IgD-negative memory B cell (primary cell): ENCODE measurements around the gene NALCN. TPM values are rescaled to one million over a fixed set of nuclear protein-coding genes. Genes with fewer than 3 reads are reported as not detected.
A peak's percentile ranks its signal among the peaks of the same experiment; 100 is the strongest.
"Not testable (repeated sequence)": the region's sequence is repeated elsewhere in the genome, so short reads cannot be mapped to it uniquely, and the experiment has no call there.

Experiments used
- H3K27ac Mint-ChIP-seq, 3 donors: one replicate each; pipeline ENCODE4 v1.8.0; 2020 to 2022; ENCODE audit warnings: mild to moderate bottlenecking in 3 of 3, mixed read lengths in 3 of 3, moderate library complexity in 1 of 3
- H3K27me3 Mint-ChIP-seq: one replicate; pipeline ENCODE4 v1.8.0; 2021; ENCODE audit warnings: mixed read lengths
- H3K36me3 Mint-ChIP-seq: one replicate; pipeline ENCODE4 v1.8.0; 2020; ENCODE audit warnings: mild to moderate bottlenecking, mixed read lengths
- H3K4me1 Mint-ChIP-seq, 3 donors: one replicate each; pipeline ENCODE4 v1.8.0; 2020 to 2022; ENCODE audit warnings: mixed read lengths in 3 of 3, mild to moderate bottlenecking in 1 of 3
- H3K4me3 Mint-ChIP-seq, 4 donors: one replicate each; pipeline ENCODE4 v1.8.0; 2020 to 2022; ENCODE audit warnings: mild to moderate bottlenecking in 4 of 4, mixed read lengths in 4 of 4, moderate library complexity in 3 of 4
- H3K9me3 Mint-ChIP-seq, 3 donors: one replicate each; pipeline ENCODE4 v1.8.0; 2020 to 2021; ENCODE audit warnings: mixed read lengths in 3 of 3, mild to moderate bottlenecking in 1 of 3
- polyA plus RNA-seq: library from polyadenylated mRNA; unstranded; fragments of 300-500 nt; fragmentation: Illumina TruSeq; gene quantifications from one replicate; pipeline ENCODE4 v1.2.3, GENCODE V29; 2021

NALCN gene
- polyA plus RNA-seq, 1 donor from 2014 or later, result not detected

- Mint-ChIP-seq H3K4me3 (no peak overlapping the region), H3K9me3 (peaks cover 0 to 4% (median 0%) of the 10 kb centered on the region in 3 donors), H3K36me3 (no peaks in the 10 kb centered on the region), H3K27me3 (no peaks in the 10 kb centered on the region), H3K27ac (no peak overlapping the region), H3K4me1 (no peaks in the 10 kb centered on the region)
These were observed 83.7 kb downstream of the NALCN start for GRCh38 chr13:101332583-101332982.

DNA sequence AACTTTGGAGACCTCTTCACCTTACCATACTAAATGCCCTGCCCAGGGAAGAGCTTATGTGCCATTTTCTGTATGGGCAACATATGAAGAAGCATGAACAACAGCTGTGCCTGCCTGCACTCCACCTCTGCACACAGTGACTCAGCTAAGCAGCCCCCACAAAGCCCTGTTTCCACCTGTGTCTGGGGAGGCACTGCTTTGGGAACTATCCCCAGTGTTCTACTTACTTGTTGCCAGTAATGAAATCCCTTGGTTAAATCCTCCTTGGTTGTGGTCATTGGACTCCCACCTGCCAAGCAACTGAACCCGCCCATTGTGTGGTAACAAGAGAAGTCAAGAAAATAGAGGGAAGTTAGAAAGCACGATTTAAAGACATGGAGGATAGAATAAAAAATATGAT lies 84.6 kb downstream of the NALCN start:
- no peaks in the 10 kb centered on the region for H3K4me1 Mint-ChIP-seq
- no peaks in the 10 kb centered on the region for H3K36me3 Mint-ChIP-seq
- no peaks in the 10 kb centered on the region for H3K27me3 Mint-ChIP-seq
- H3K4me3 Mint-ChIP-seq, result no peak overlapping the region
- no peak overlapping the region for H3K27ac Mint-ChIP-seq
- H3K9me3 Mint-ChIP-seq, result peaks cover 0 to 4% (median 0%) of the 10 kb centered on the region in 3 donors

- Mint-ChIP-seq H3K27ac (no peak overlapping the region), H3K9me3 (peaks cover 0 to 4% (median 0%) of the 10 kb centered on the region in 3 donors), H3K4me3 (no peak overlapping the region), H3K36me3 (no peaks in the 10 kb centered on the region), H3K4me1 (no peaks in the 10 kb centered on the region), H3K27me3 (no peaks in the 10 kb centered on the region)
These were observed 88.4 kb downstream of the NALCN start for GRCh38 chr13:101327871-101328270.

DNA sequence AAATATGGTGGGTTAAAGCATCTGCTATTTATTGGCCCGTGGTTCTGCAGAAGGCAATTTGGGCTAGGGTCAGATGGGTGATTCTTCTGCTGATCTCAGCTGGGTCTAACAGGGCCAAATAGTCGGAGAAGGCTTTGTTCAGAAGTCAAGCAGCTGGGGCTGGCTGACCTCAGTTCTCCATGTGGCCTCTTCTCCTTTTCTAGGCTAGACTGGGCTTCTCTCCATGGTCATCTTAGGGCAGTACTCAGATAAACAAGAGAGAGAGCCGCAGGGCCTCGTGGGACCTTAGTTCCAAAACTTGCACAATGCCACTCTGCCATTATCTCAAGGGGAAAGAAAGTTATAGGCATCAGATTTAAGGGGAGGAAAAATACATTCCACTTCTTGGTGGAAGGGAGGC lies 89.6 kb downstream of the NALCN start:
- Mint-ChIP-seq H3K27ac (no peak overlapping the region), H3K36me3 (no peaks in the 10 kb centered on the region), H3K9me3 (peaks cover 0 to 4% (median 0%) of the 10 kb centered on the region in 3 donors), H3K4me1 (no peaks in the 10 kb centered on the region), H3K4me3 (no peak overlapping the region), H3K27me3 (no peaks in the 10 kb centered on the region)

- Mint-ChIP-seq H3K4me3 (no peak overlapping the region), H3K4me1 (no peaks in the 10 kb centered on the region), H3K27me3 (no peaks in the 10 kb centered on the region), H3K27ac (no peak overlapping the region), H3K9me3 (no peaks in the 10 kb centered on the region), H3K36me3 (no peaks in the 10 kb centered on the region)
These were observed 90.9 kb downstream of the NALCN start for GRCh38 chr13:101325423-101325822.

DNA sequence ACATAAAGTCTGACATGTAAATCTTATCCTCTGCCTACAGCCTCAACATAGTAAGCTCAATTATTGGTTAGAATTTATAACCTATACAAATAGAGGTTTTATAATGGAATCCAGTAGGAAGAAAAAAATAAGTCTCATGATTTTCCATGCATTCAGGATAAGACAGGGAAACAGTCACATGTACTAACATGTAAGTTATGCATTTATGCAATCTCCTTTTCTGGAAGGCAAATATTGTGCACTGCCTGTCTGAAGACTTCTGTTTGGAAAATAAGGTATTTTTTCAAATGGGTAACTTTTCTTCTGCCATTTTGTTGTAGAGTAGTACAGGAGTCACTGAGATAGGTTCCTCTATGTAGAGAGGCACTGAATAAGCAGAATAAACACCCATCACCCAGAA lies 92.7 kb downstream of the NALCN start:
- no peaks in the 10 kb centered on the region for H3K4me1 Mint-ChIP-seq
- no peak overlapping the region for H3K27ac Mint-ChIP-seq
- no peaks in the 10 kb centered on the region for H3K36me3 Mint-ChIP-seq
- no peaks in the 10 kb centered on the region for H3K27me3 Mint-ChIP-seq
- no peak overlapping the region for H3K4me3 Mint-ChIP-seq
- H3K9me3 Mint-ChIP-seq, result peaks cover 0 to 2% (median 0%) of the 10 kb centered on the region in 3 donors

DNA sequence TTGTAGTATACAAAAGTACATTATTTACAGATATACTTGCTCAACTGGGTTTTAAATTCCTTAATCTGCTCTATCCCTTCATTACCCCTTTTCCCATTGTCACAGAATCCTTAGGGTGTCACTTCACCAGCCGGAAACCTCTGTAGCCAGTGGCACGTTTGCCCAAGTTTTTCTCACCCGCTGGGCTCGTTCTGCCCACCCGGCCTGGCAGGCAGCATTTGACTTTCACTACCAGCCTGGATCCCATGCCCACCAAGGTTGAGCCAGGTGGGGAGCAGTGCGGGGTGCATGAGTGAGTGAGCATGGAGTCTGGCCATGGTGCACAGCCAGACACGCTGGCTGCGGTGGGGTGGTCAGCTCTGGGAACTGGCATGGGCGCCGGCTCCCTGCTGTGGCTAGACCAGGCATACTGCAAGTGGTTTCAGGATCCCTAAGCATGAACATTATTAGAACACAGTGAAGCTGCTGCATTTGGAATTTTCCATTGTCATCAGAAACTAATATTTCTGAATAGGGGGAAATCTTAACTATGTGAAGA lies 98.3 kb downstream of the NALCN start:
- Mint-ChIP-seq H3K27me3 (no peaks in the 10 kb centered on the region), H3K36me3 (no peaks in the 10 kb centered on the region), H3K4me3 (no peak overlapping the region), H3K27ac (no peak overlapping the region), H3K9me3 (peaks cover 1 to 5% (median 4%) of the 10 kb centered on the region in 3 donors), H3K4me1 (no peaks in the 10 kb centered on the region)

- H3K27ac Mint-ChIP-seq, H3K27me3 Mint-ChIP-seq, H3K4me1 Mint-ChIP-seq, H3K9me3 Mint-ChIP-seq, H3K4me3 Mint-ChIP-seq, H3K36me3 Mint-ChIP-seq: not testable (repeated sequence)
These were observed 102.8 kb downstream of the NALCN start for GRCh38 chr13:101313479-101313878.

- H3K9me3 Mint-ChIP-seq, result peaks cover 0 to 3% (median 0%) of the 10 kb centered on the region in 3 donors
- no peaks in the 10 kb centered on the region for H3K4me1 Mint-ChIP-seq
- H3K36me3 Mint-ChIP-seq, result peaks cover 2% of the 10 kb centered on the region
- H3K27me3 Mint-ChIP-seq, result no peaks in the 10 kb centered on the region
- H3K27ac Mint-ChIP-seq, result no peak overlapping the region
- no peak overlapping the region for H3K4me3 Mint-ChIP-seq
These were observed 107.2 kb downstream of the NALCN start for GRCh38 chr13:101309014-101309619.

GRCh38 chr13:101308247-101309013 lies 107.9 kb downstream of the NALCN start:
- Mint-ChIP-seq H3K4me3 (no peak overlapping the region), H3K27ac (no peak overlapping the region), H3K27me3 (no peaks in the 10 kb centered on the region), H3K36me3 (peaks cover 2% of the 10 kb centered on the region), H3K4me1 (no peaks in the 10 kb centered on the region), H3K9me3 (peaks cover 0 to 3% (median 0%) of the 10 kb centered on the region in 3 donors)

- Mint-ChIP-seq H3K4me1 (no peaks in the 10 kb centered on the region), H3K9me3 (peaks cover 0 to 3% (median 0%) of the 10 kb centered on the region in 3 donors), H3K27me3 (no peaks in the 10 kb centered on the region), H3K36me3 (peaks cover 2% of the 10 kb centered on the region), H3K27ac (no peak overlapping the region), H3K4me3 (peak overlapping the region in 1 of 4 donors; percentile 33)
These were observed 109.1 kb downstream of the NALCN start for GRCh38 chr13:101307181-101307701.

DNA sequence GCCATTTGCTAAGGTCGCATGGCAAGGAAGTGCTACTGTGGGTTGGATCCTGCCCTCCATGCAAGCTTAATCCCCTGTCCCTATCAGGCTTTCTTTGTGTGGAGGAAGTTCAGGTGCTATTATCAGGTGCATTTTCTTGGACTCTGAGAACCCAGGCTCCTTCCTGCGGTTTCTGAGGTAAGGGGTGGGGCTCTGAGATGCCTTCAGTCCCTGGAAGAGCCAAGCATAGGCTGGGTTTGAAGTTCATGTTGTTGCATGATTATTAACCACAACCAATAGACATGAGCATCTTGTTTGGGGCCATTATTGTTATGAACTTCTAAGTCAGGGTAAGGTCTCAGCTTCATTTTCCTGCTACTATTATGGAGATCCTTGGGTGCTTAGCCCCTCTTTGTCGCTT lies 109.5 kb downstream of the NALCN start:
- Mint-ChIP-seq H3K4me3 (no peak overlapping the region), H3K4me1 (no peaks in the 10 kb centered on the region), H3K27me3 (no peaks in the 10 kb centered on the region), H3K27ac (no peak overlapping the region), H3K36me3 (peaks cover 2% of the 10 kb centered on the region), H3K9me3 (peaks cover 0 to 3% (median 0%) of the 10 kb centered on the region in 3 donors)

DNA sequence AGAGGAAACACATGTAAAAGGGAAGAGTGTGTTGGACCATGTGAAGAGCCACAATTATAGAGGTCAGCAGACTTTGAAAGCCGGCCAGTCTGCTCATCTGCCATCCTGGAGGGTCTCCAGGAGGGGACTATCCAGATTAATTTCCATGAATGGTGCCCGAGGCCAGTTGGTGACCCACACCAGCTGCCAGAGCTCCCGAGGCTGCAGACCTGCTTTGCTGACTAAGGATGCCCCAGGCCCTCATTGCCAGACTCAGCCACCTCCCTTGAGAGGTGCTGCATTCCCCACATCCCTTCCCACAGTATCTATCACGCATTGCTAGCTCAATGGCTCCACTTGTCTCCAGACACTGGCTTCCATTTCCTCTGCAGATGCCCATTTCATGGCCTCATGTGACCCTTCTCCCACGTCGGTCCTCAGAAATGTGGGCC lies 110.3 kb downstream of the NALCN start:
- Mint-ChIP-seq H3K27ac (no peak overlapping the region), H3K4me3 (no peak overlapping the region), H3K4me1 (no peaks in the 10 kb centered on the region), H3K27me3 (no peaks in the 10 kb centered on the region), H3K9me3 (peaks cover 0 to 3% (median 0%) of the 10 kb centered on the region in 3 donors), H3K36me3 (peaks cover 2% of the 10 kb centered on the region)

GRCh38 chr13:101303521-101303920 lies 112.8 kb downstream of the NALCN start:
- peaks cover 0 to 6% (median 0%) of the 10 kb centered on the region in 3 donors for H3K9me3 Mint-ChIP-seq
- H3K36me3 Mint-ChIP-seq, result no peaks in the 10 kb centered on the region
- H3K4me1 Mint-ChIP-seq, result no peaks in the 10 kb centered on the region
- H3K27ac Mint-ChIP-seq, result no peak overlapping the region
- H3K27me3 Mint-ChIP-seq, result no peaks in the 10 kb centered on the region
- no peak overlapping the region for H3K4me3 Mint-ChIP-seq

GRCh38 chr13:101301053-101301452 lies 115.3 kb downstream of the NALCN start:
- H3K36me3 Mint-ChIP-seq, result no peaks in the 10 kb centered on the region
- H3K9me3 Mint-ChIP-seq, result peaks cover 0 to 6% (median under 1%) of the 10 kb centered on the region in 3 donors
- H3K4me1 Mint-ChIP-seq, result no peaks in the 10 kb centered on the region
- no peak overlapping the region for H3K4me3 Mint-ChIP-seq
- no peak overlapping the region for H3K27ac Mint-ChIP-seq
- no peaks in the 10 kb centered on the region for H3K27me3 Mint-ChIP-seq
